Skeletal muscle cell (primary cell): Measurements from ENCODE around the gene MACF1.
"Not testable (repeated sequence)": the region's sequence is repeated elsewhere in the genome, so short reads cannot be mapped to it uniquely, and the experiment has no call there.

Source experiments
- DNase-seq: peaks from one replicate; pipeline ENCODE4 v3.0.0-alpha.2; 2010; ENCODE audit warnings: low read depth
- H3K4me3 ChIP-seq: 2 replicates; pipeline ENCODE4 v1.5.1; 2011; ENCODE audit warnings: low read depth, mild to moderate bottlenecking, control low read depth, low read length, moderate library complexity

Gene MACF1

GRCh38 chr1:39425634-39426033 is 221.1 kb downstream of the MACF1 start:
- DNase-seq, result no peak
- no peak overlapping the region for H3K4me3 ChIP-seq

DNA sequence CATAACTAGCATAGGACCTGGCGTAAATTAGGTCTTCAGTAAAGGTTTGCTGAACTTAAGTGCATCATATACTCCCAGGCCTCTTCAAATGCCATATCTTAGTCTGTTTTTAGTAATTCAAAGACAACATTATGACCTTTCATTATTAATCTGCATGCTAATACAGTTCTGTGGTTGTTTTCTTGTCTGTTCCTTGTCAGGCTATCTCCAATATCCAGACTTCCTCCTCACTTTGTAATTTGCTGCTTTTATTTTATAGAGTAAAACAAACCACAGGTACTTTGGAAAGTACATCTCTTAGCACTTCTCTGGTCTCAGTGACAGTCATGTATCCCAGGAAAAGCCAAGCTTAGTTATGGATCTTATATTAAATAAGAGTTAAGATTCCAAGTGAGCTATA is 221.9 kb downstream of the MACF1 start:
- no peak overlapping the region for H3K4me3 ChIP-seq

GRCh38 chr1:39427374-39427773 is 222.9 kb downstream of the MACF1 start:
- H3K4me3 ChIP-seq, result no peak overlapping the region
- no peak for DNase-seq

More for the DNA sequence above, 221.9 kb downstream of the MACF1 start:
- no peak for DNase-seq

DNA sequence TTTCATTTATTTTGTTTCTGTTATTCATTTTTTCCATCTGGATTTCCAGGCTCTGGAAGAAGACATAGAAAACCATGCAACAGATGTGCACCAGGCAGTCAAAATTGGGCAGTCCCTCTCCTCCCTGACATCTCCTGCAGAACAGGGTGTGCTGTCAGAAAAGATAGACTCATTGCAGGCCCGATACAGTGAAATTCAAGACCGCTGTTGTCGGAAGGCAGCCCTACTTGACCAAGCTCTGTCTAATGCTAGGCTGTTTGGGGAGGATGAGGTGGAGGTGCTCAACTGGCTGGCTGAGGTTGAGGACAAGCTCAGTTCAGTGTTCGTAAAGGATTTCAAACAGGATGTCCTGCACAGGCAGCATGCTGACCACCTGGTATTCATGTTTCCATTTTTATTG is 223.4 kb downstream of the MACF1 start:
- no peak overlapping the region for H3K4me3 ChIP-seq
- no peak for DNase-seq

DNA sequence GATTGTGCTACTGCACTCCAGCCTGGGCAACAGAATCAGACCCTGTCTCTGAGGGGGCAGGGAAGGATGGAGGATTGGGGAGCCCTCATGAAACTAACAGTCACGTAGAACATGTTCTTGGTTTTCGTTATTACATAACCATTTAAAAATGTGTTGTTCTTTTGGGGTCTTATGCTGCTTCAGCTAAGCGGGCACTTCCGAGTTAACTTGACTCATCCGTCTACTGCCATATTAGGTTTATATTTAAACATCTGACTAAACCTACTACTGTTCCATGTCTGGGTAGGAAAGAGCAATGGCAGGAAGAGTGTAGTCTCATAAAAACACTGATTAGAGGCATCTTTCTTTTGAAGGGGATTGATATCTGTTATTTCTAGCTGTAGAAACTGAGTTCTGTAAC is 227.4 kb downstream of the MACF1 start:
- no peak overlapping the region for H3K4me3 ChIP-seq
- no peak for DNase-seq

DNA sequence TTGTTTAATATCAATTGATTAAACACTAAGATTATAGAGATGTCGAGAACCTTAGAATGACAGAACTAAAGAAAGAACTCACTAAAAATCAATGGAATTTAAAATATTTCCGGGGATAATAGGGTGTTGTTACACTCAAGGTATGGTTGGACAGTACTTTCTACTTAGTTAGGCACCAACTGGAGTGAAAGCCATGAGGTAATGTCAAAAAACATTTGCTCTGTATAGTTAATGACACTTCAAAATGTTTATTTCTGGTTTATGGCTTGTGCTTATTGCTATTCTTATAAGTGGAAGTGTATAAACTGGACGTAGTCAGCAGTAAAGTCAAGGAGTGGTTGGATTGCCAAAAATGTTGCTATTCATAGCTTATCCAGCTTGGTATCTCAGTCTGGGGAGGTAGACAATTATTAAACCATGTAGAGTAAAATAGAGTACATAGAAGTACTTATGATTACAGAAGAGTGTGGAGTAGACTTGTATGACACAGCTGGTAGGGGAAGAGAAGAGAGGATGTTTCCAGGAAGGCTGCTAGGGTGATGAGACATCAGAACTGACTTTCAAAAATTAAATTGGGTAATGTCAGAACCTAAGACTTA is 230.4 kb downstream of the MACF1 start:
- no peak for DNase-seq

GRCh38 chr1:39435597-39435996 is 231.1 kb downstream of the MACF1 start:
- no peak overlapping the region for H3K4me3 ChIP-seq
- no peak for DNase-seq

More for the DNA sequence above, 230.4 kb downstream of the MACF1 start:
- no peak overlapping the region for H3K4me3 ChIP-seq

- DNase-seq, result no peak
These were observed 232.3 kb downstream of the MACF1 start for GRCh38 chr1:39436842-39437241.

DNA sequence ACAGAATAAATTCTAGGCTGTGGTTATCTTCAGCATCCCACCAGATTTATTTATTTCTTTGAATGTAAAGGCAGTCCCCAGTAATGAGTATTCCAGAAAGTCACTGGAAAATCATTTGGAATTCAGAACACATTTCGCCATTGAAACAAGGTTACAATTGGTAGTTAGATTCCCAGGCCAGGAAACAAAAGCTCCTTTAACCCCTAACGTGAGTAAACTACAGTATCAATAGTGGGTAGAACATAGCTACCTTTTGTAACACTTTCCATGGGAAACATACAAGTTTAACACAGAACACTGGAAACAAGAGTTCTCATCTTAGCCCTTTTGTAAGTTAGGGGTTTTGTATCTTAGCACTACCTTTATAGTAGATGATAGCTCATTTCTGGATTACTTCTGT is 233.5 kb downstream of the MACF1 start:
- no peak for DNase-seq
- no peak overlapping the region for H3K4me3 ChIP-seq

More at GRCh38 chr1:39436842-39437241, 232.3 kb downstream of the MACF1 start:
- no peak overlapping the region for H3K4me3 ChIP-seq

DNA sequence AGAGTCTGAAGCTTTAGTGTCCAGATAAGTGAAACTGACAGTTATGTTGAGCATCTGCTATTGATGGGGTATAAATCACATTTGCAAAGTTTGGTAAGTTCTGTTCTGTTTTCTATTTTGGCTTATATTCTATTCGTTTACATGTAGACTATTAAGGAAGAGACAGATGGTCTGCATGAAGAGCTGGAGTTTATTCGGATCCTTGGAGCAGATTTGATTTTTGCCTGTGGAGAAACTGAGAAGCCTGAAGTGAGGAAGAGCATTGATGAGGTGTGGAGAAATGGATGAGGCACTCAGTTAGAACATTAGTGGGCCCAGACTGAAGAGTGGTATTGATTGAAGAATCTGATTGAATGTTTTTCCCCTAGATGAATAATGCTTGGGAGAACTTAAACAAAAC is 236.4 kb downstream of the MACF1 start:
- DNase-seq, result no peak
- H3K4me3 ChIP-seq, result no peak overlapping the region

GRCh38 chr1:39441797-39442196 is 237.3 kb downstream of the MACF1 start:
- no peak for DNase-seq
- no peak overlapping the region for H3K4me3 ChIP-seq

- H3K4me3 ChIP-seq, result no peak overlapping the region
- DNase-seq, result no peak
These were observed 241.1 kb downstream of the MACF1 start for GRCh38 chr1:39445573-39445972.

- H3K4me3 ChIP-seq, result no peak overlapping the region
- DNase-seq, result no peak
These were observed 242.6 kb downstream of the MACF1 start for GRCh38 chr1:39446986-39447567.

DNA sequence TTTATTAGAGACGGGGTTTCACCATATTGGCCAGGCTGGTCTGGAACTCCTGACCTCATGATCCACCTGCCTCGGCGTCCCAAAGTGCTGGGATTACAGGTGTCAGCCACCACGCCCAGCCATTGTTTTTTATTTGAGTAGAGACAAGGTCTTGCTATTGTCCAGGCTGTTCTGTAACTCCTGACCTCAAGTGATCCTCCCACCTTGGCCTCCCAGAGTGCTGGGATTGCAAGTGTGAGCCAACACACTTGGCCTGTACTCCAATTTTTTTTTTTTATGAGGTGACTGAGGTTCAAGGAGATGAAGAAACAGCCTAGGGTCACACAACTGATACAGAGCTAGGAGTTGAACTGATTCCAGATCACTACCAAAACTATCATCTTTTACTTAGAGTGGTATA is 245.5 kb downstream of the MACF1 start:
- not testable (repeated sequence) for DNase-seq, H3K4me3 ChIP-seq

- DNase-seq, result no peak
- H3K4me3 ChIP-seq, result no peak overlapping the region
These were observed 246.6 kb downstream of the MACF1 start for GRCh38 chr1:39450956-39451606.

GRCh38 chr1:39452081-39452480 is 247.6 kb downstream of the MACF1 start:
- no peak for DNase-seq
- H3K4me3 ChIP-seq, result no peak overlapping the region

- no peak for DNase-seq
- no peak overlapping the region for H3K4me3 ChIP-seq
These were observed 248.0 kb downstream of the MACF1 start for GRCh38 chr1:39452540-39452939.

GRCh38 chr1:39453603-39454002 is 249.1 kb downstream of the MACF1 start:
- DNase-seq, result peak; percentile 26
- H3K4me3 ChIP-seq, result no peak overlapping the region

DNA sequence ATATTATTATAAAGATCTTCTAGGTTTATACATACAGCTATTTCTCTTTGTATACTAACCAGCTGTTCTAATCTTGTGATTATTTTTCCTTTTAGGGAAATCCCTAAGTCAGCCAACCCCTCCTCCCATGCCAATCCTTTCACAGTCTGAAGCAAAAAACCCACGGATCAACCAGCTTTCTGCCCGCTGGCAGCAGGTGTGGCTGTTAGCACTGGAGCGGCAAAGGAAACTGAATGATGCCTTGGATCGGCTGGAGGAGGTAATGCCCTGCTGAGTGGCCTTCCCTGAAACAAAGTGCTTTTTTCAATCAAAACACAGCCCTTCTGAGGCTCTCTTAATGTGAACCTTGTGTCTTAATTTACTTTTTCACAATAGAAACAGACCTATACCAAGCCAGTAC is 254.5 kb downstream of the MACF1 start:
- no peak overlapping the region for H3K4me3 ChIP-seq
- no peak for DNase-seq

GRCh38 chr1:39462074-39462473 is 257.6 kb downstream of the MACF1 start:
- DNase-seq, result peak; percentile 22
- no peak overlapping the region for H3K4me3 ChIP-seq
